ENCODE measurements around the gene ENTHD1. TPM values are rescaled to one million over a fixed set of nuclear protein-coding genes. Genes with fewer than 3 reads are reported as not detected.

The ENTHD1 gene
- total and polyA plus RNA-seq, 2 of the 8 experiments (the other 6 are each of a cell fraction or from before 2014, with no cell fraction given), result not detected

- TF ChIP-seq PHF8 (conservative IDR thresholded peaks at IDR 0.05; ENCODE audit: low read depth, low read length) (no peak), MAFK (IDR thresholded peaks at IDR 0.05; ENCODE audit: low read depth, low read length) (no peak), RBBP5 (IDR thresholded peaks at IDR 0.05; ENCODE audit: borderline replicate concordance, low read depth, low read length) (no peak), RNF2 (IDR thresholded peaks at IDR 0.05; ENCODE audit: borderline replicate concordance, low read depth, low read length, missing control alignments, poor library complexity, severe bottlenecking) (no peak), MAX (IDR thresholded peaks at IDR 0.05) (no peak), TBP (IDR thresholded peaks at IDR 0.05; ENCODE audit: low read depth, low read length) (no peak), NANOG (IDR thresholded peaks at IDR 0.05; ENCODE audit: insufficient read depth, low read depth, low read length, poor library complexity, severe bottlenecking) (no peak), CTBP2 (IDR thresholded peaks at IDR 0.05; ENCODE audit: borderline replicate concordance, insufficient read depth, insufficient read length, low read length) (no peak)
- TF ChIP-seq, protein P1, sequence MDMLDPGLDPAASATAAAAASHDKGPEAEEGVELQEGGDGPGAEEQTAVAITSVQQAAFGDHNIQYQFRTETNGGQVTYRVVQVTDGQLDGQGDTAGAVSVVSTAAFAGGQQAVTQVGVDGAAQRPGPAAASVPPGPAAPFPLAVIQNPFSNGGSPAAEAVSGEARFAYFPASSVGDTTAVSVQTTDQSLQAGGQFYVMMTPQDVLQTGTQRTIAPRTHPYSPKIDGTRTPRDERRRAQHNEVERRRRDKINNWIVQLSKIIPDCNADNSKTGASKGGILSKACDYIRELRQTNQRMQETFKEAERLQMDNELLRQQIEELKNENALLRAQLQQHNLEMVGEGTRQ (IDR thresholded peaks at IDR 0.05; ENCODE audit: low read length), result no peak
Observed at GRCh38 chr22:39722032-39722325, 171.6 kb downstream of the ENTHD1 start (continued).

Measured in H1 (cell line).